GM18517 (cell line): ENCODE results near the gene SLC47A1.
"Not testable (repeated sequence)": the region's sequence is repeated elsewhere in the genome, so short reads cannot be mapped to it uniquely, and the experiment has no call there.

Source experiments
- ATAC-seq: cut with Tn5 transposase; IDR thresholded peaks from one replicate; pipeline ENCODE4 v1.9.1; 2021; ENCODE audit warnings: mild to moderate bottlenecking, moderate library complexity; ENCODE audit not compliant: unreplicated experiment

The SLC47A1 gene

DNA sequence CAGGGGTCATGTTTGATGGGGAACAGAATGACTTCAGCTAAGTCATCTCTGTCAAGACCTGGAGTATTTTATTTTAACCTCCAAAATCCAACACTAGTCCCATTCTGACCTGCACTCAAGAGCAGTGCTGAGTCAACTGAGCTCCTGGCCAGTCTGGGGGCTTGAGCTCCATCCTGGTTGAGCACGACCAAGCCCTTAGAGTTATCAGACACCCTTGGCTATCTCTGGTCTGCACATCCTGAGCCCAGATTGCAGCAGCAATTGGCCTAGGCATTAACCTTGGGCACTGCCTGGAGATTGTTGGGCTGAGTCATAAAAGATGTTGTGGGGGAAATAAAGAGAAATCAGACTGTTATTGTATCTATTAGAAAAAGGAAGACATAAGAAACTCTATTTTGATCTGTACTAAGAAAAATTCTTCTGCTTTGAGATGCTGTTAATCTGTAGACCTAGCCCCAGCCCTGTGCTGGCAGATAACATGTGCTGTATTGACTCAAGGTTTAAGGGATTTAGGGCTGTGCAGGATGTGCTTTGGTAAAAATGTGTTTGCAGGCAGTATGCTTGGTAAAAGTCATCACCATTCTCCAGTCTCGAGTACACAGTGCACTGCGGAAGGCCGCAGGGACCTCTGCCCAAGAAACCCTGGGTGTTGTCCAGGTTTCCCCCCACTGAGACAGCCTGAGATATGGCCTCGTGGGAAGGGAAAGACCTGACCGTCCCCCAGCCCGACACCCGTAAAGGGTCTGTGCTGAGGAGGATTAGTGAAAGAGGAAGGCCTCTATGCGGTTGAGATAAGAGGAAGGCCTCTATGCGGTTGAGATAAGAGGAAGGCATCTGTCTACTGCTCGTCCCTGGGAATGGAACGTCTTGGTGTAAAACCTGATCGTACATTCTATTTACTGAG, 14.0 kb upstream of the SLC47A1 start:
- ATAC-seq, result not testable (repeated sequence)

DNA sequence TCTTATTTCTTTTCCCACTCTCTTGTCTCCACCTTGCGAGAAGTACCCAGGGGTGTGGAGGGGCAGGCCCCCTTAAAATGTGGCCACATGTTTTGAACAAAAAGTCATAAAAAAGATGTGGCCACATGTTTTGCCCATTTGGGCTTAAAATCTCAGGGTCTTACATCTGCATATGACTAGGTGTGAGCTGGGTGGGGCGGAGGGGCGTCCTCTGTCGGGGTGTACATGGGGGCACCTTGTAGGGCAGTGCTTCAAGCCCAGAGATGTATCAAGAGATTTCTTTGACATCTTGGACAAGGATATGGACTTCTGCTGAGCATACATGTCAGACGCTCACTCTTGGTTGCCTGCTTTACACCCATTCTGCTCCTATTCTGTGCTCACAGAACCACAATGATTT, 13.0 kb upstream of the SLC47A1 start:
- ATAC-seq, result no peak

DNA sequence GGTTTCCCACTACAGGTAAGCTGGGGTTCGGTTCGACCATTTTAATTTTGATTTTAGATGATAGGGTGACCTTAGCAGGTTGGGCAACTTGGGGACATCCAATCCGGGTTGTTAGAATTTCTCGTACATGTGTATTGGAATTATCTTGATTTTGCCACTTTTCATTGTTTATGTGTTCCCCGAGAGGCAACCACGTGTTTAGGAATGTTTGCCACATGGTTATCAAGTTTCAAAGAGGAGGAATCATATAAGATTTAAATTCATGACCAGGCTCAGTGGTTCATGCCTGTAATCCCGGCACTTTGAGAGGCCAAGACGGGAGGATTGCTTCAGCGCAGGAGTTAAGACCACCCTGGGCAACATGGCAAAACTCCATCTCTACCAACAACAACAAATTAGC, 10.0 kb upstream of the SLC47A1 start:
- no peak for ATAC-seq

DNA sequence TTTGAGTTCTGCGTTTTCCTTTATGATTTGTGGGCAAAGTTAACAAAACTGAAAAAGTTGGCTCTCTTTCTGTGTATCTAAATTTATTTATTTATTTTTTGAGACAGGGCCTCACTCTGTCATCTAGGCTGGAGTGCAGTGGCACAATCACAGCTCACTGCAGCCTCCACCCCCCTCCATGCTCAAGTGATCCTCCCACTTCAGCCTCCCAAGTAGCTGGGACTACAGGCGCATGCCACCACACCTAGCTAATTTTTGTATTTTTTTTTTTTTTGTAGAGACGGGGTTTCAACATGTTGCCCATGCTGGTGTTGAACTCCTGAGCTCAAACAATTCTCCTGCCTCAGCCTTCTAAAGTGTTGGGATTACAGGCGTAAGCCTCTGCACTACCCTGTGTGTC, 6.7 kb upstream of the SLC47A1 start:
- ATAC-seq, result not testable (repeated sequence)

DNA sequence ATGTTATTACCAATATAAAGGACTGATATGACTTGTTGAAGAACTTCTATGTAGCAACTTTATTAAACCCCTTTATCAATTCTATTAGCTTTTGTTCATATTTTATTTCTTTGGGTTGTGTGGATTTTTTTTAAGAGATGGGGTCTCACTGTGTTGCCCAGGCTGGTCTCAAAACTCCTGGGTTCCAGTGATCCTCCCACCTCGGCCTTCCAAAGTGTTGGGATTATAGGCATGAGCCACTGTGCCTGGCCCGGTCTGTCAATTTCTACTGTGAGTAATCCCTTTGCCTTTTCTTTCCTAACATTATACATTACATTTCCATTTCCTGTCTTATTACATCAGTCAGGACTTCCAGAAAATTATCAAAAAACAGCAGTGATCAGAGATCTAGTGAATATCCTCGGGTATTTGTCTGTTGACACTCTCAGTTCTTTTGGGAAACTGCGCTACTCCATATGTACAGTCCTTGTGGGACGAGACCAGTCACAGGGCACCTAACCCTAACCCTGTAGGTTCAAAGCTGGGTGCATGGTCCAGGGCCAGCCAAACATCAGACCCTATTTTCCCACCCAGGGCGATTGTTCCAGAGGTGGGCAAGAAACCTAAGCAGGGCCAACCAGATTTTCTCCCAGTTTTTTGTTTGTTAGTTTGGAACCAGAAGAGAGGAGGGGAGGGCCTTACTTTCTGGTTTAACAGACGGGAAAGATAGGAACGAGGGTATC, 1.7 kb upstream of the SLC47A1 start:
- no peak for ATAC-seq

DNA sequence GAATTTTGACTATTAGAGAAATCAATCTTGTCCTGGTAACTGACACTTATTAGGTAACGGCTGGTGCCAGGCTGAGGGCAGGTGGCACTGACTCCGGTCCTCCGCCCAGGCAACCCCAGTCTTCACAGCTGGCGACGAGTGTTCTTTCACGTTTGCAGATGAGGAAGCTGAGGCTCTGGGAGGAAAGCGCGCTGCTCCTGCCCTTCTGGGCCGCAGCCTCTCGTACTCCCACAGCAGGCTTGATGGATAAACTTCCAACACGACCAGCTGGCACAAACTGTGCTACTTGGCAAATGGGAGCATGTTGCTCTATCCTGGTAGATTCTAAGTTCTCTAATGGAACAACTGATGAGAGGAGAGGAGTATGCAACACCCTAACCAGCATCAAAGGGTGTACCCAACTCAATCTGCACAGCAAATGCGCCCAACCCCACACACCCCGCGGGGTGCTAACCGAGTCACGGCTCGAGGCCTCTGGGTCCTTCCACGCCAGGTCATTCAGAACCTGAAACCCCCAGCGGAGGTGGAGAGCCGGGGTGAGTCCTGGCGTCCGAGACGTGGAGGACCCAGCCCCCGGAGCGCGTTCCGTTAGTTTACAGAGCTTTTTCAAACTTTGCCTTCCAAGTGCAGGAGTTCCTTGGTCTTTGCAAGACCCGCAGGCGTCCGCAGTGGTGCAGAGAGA, 477 bp upstream of the SLC47A1 start:
- ATAC-seq, result no peak

DNA sequence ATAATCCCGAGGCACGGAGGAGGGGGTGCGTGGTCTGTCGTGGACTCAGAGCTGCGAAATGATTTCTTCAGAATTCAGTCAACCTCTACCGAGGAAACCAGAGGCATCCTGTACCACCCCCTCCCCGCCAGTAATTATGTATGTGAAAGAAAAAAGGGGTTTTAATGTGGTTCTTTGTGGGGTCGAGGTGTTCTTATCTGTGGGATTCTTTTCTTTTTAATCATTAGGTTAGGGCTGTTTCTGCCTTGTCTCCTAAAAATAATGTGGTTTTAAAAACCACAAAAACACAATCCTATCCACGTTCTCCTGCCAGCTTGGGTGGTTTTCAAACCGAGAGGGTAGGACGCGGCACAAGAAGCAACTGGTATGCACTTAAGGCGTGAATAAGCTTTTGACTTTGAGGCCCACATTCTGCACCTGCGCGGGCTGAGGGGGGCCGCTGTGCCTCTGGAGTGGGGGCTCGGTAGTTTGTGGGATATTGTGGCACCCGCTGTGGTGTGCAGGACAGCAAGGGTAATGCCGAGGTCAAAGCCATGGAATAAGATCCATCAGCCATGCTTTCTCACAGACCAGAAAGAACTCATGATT, 1.0 kb downstream of the SLC47A1 start:
- no peak for ATAC-seq

DNA sequence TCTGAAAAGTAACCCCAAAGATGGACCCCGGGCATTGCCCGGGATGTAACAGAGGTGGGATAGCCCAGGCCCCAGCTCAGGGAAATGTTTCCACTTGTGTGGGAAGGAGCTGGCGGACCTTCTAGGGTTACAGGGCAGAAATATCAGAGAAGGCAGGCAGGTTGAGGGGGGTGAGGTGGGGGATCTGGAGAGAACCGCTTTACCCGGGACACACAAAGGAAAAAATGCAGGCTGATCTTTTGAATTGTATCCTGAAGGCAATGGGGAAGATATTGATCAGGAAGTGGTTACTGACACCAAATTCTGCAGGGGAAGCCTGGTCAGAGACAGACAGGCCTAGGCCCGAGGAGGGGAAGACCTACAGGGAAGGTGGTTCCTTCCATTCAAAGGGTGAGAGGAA, 3.5 kb downstream of the SLC47A1 start:
- no peak for ATAC-seq

DNA sequence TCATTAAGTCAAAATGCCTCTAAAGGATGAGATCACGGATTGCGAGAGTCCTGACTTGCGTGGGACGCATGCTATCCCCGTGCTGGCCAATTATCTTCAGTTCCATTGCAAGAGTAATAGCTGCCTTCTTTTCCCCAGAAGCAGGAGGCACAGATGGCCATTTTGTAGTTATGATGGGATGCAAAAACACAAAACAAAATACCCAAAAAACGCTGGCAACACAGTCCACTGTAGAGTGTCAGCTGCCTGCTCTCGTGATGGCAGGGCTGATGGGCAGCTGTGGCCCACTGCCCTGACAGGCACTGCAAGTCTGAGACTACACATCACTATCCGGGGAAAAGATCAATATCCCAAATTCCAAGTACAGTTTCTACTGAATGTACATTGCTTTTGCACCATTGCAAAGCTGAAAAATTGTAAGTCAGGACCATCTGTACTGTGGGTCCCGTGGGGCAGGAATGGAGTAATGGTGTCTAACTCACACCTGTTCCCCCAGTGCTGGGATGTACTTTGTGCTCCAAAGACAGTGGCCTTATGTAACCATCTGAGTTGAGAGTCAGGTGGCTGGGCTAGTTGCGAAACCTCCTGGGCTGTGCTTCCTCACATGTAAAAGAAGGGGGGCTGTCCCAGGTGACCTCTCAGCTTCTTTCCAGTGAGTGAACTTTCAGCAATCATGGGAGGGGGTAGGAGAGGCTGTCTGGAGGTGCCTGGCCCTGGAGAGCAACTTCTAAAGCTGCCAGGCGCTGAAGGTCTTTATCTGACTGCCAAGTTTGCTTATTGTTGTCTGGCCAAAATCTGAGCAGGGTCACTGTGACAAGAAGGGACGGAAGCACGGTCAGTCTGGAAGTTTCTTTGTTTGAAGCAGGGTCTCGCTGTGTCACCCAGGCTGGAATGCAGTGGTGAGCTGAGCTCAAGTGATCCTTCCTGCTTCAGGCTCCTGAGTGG, 4.7 kb downstream of the SLC47A1 start:
- ATAC-seq, result no peak

DNA sequence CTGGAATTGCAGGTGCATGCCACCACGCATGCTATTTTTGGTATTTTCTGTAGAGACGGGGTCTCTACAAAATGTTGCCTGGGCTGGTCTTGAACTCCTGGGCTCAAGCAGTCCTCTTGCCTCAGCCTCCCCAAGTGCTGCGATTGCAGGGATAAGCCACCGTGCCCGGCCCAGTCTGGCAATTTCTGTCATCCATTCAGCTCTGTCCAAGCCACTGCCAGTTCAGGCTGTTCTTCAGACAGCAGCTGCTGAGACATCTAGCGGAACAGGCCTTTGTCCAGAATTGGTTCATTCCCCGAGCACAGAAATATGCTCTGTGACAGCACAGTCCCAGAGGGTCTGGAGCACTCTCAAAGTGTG, 5.4 kb downstream of the SLC47A1 start:
- no peak for ATAC-seq

DNA sequence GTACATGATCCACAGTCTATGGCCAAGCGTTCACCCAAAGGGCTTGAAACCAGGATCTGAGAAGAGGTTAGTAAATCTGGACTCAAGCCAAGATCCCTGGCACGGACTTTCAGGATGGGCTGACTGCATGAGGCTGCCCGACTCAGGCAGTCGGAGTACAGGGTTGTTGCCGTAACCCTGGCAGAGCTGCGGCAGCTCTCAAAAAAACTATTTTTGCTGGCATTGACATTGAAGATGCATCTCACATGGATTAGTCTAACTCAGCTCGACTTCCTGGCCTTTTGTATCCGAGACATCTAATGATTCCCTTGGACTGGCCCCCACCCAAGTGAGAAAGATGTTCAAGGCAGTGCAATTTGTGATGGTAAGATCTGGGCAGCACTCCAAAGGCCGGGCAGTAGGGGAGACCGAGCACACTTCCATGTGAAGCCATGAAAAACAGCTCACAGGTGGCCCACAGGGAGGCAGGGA, 6.2 kb downstream of the SLC47A1 start:
- ATAC-seq, result no peak

DNA sequence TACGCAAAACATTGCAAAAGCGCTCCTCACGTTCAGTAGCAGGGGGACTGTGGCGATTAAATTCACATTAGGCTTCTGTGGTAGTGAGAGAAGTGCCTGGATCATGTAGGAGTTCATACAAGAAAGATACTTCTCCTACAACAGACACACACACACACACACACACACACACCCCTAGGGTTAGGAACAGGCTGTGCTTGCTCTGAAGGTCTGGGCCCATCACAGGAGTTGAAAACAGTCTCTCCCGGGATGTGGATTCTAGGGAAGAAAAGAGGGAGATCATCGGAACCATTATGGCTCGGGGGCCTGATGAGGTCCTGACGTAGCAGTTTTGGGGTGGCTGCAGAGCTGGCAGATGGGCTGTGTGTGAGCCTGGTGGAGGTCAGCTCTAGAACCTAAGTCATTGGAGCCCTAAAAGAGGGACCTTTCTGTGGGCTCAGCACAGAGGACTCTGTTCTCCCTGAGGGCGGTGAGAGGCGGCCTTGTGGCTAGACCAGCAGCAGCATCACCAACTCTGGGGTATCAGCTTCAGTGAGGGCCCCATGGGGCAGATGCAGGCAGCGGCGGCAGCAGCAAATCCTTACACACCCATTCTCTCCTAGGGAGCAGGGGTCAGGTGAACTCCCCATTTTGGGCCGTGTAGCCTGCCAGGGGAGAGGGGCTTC, 7.2 kb downstream of the SLC47A1 start:
- no peak for ATAC-seq

DNA sequence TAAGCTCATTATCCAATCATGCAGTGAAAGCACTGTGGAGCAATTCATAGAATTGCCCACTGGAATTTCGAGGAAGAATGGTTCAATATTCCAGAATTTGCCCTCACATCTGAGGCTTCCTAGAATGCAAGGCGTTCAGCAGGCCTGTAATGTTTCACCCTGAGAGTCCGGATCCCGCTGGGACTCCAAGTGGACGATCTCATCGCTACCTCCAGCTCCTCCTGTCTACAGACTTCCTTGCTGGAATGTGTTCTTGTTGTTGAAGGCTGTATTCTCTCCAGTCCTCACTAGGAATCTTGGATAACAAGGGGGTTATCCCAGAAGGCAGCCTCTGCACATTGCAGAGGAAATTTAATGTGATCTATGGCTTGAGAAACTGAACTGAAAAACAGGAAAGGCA, 7.8 kb downstream of the SLC47A1 start:
- no peak for ATAC-seq

DNA sequence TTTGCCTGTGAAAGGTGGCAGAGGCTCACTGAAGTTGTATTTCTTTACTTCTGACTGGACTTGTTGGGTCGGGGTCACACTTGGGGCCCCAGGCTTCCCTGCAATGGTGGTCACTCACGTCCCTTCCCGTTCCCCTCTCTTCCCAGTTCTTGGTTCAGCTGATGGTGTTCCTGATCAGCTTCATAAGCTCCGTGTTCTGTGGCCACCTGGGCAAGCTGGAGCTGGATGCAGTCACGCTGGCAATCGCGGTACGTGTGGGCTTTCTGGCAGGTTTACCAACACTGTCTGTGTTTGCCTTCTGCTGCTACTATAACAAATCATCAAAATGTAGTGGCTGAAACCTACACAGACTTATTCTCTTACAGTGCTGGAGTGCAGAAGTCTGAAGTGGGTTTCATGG, 8.6 kb downstream of the SLC47A1 start:
- ATAC-seq, result no peak

DNA sequence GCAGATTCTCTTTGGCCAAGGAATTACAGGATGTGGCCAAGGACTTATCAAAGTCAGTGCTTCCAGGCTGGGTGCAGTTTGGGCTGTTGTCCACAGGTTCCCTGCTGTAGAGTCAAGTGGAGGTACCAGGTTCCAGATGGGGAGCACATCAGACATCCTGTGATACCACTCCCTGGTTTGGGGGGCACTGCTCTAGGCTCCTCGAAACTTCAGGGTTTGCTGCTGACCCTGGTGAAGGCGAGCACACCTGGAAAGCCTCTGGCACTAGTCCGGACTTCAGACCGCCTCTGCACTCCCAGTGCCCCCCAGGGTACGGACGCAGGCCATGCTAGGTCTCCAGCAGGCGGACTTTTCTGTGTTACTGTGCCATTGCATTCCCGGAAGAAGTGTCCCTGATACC, 10.7 kb downstream of the SLC47A1 start:
- ATAC-seq, result no peak

DNA sequence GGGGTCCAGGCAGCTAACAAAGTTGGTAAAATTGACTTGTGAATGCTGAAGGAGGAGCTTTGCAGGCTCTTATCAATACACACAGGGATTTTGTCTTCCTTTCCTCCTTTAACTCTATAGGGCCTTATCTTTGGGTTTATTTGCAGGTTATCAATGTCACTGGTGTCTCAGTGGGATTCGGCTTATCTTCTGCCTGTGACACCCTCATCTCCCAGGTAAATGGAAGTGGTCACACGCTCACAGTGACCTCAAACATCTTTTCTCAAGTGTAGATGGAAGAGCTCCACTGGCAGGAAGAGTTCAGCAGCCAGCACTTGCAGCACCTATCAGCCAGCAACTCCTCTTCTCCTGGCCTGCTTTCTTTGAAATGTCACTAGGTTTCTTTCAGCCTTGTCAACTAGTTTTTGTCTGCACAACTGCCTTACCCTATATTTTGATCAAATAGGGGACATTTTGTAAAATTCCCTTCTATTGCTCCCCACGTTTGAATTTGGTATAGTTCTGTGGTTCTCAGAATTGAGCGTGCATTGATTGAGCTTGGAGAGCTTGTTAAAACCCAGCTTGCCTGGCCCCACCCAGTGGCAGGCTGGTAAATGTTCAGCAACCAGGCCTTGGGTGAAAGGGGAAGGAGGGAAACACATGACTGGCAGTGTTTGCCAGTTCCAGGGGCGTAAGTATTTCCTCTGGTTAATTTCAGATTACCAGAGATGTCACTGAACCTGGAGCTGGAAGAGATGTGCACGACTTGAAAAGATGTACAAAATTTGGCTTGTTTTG, 12.8 kb downstream of the SLC47A1 start:
- no peak for ATAC-seq

DNA sequence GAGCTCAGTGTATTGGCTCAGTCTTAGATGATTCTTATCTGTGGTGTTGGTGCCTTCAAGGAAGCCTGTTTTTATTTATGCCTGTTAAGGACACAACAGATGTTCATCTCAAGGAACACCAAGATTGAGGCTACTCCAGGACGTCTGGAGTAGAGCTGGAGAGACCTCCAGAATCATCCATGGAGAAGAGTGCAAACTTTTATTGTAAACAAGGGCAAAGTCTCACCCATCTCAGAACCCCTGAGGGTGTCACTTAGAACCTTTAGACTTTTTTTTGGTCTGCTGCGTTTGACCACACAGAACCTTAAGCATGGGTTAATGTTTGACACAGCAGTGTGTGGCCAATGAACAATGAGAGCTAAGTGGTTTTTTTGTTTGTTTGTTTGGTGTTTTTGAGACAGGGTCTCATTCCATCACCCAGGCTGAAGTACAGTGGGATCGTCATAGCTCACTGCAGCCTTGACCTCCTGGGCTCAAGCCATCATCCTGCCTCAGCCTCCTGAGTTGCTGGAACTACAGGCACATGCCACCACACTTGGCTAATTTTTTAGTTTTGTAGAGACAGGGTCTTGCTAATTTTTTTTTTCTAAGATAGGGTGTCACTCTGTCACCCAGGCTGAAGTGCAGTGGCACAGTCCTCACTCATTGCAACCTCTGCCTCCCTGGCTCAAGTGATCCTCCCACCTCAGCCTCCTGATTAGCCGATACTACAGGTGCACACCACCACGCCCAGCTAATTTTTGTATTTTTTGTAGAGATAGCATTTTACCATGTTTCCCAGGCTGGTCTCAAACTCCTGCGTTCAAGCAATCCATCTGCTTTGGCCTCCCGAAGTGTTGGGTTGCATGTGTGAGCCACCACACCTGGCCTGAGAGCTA, 16.3 kb downstream of the SLC47A1 start:
- no peak for ATAC-seq

DNA sequence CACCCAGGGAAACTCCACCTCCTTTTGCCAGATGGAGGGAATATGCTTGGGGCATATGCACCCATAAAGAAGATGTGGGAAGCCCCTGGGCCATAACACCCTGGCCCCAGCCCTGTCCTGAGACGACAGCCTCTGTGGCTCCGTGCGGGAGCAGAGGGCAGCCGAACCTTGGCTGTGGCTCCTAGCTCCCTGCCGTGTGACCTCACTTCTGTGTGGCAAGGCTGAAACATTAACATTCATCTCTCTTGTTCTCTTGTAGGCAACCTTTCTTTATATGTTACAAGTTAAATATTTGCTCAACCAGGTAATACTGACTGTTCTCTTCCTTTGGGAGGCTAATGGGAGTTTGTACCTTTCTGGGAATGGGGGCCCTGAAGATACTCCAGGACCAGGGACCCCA, 17.5 kb downstream of the SLC47A1 start:
- no peak for ATAC-seq
